Panc1 (cell line): Measurements from ENCODE around the gene CFD. TPM values are rescaled to one million over a fixed set of nuclear protein-coding genes. Genes with fewer than 3 reads are reported as not detected.
A peak's percentile ranks its signal among the peaks of the same experiment; 100 is the strongest.

Experiments used
- ATAC-seq: fragments of 200-7000 bp; cut with Tn5 transposase; 2 replicates; pipeline ENCODE4 v1.9.1; 2020; ENCODE audit warnings: mild to moderate bottlenecking, moderate library complexity
- BruUV-seq: library from RNA; stranded (reverse); fragments of 400-500 nt; replicated peaks from 2 replicates; lab custom pipeline; 2021; lab: Mats Ljungman, UMichigan
- CTCF ChIA-PET: fragments of 300-600 bp; sonication (Branson Sonifier 250); formaldehyde crosslinking; loops from one replicate; lab custom pipeline; 2022; ENCODE audit warnings: antibody characterized with exemption; lab: Charles Lee
- POLR2A ChIA-PET: fragments of 300-600 bp; sonication (Branson Sonifier 250); formaldehyde crosslinking; loops from one replicate; lab custom pipeline; 2022; ENCODE audit warnings: antibody characterized with exemption; lab: Charles Lee
- DNase-seq: peaks from one replicate; pipeline ENCODE4 v3.0.0-alpha.2; 2010; ENCODE audit warnings: low read depth, low spot score
- H3K27ac ChIP-seq: 2 replicates; pipeline ENCODE4 v1.5.1; 2011; ENCODE audit warnings: mild to moderate bottlenecking, low read length, inconsistent platforms
- H3K27me3 ChIP-seq: fragments of 200-500 bp; sonication (Bioruptor generic); 2 replicates; pipeline ENCODE4 v1.6.0; 2014; ENCODE audit warnings: low read length, inconsistent platforms; ENCODE audit not compliant: control insufficient read depth, insufficient read depth
- H3K36me3 ChIP-seq: fragments of 200-500 bp; sonication (Bioruptor generic); 2 replicates; pipeline ENCODE4 v1.5.1; 2014; ENCODE audit warnings: inconsistent platforms, mild to moderate bottlenecking, low read length, moderate library complexity; ENCODE audit not compliant: control insufficient read depth, insufficient read depth
- H3K4me1 ChIP-seq: 2 replicates; pipeline ENCODE4 v1.5.1; 2011; ENCODE audit warnings: inconsistent platforms, mild to moderate bottlenecking, low read length, moderate library complexity; ENCODE audit not compliant: control insufficient read depth, insufficient read depth
- H3K4me3 ChIP-seq, 2 experiments: 2 replicates each; pipeline ENCODE4 v1.5.1; 2011 to 2012; ENCODE audit warnings: low read depth in 2 of 2, low read length in 2 of 2, mild to moderate bottlenecking in 2 of 2, inconsistent platforms in 1 of 2, moderate library complexity in 1 of 2
- H3K9me3 ChIP-seq: fragments of 200-500 bp; sonication (Bioruptor generic); 2 replicates; pipeline ENCODE4 v1.5.1; 2014; ENCODE audit warnings: low read depth, mild to moderate bottlenecking, inconsistent platforms, low read length, moderate library complexity; ENCODE audit not compliant: control insufficient read depth, insufficient read depth
- POLR2AphosphoS5 ChIP-seq: IDR thresholded peaks from 2 replicates; pipeline ENCODE4 v1.6.1; 2012; ENCODE audit warnings: mild to moderate bottlenecking, low read depth, low read length, moderate library complexity
- SIN3A ChIP-seq: IDR thresholded peaks from 2 replicates; pipeline ENCODE4 v1.6.1; 2012; ENCODE audit warnings: low read depth, mild to moderate bottlenecking, low read length, moderate library complexity, borderline replicate concordance; ENCODE audit not compliant: insufficient read depth
- TCF7L2 ChIP-seq: IDR thresholded peaks from 2 replicates; pipeline ENCODE4 v1.6.1; 2011; ENCODE audit warnings: mild to moderate bottlenecking, low read depth, low read length, inconsistent platforms
- in situ Hi-C: cut with HindIII; loops from 2 replicates; pipeline ENCODE4 v1.10.0; 2016; ENCODE audit warnings: low sequenced_read_pairs, low pct_unique_long_range_greater_than_20kb
- intact Hi-C: fragments of 100-400 bp; cut with micrococcal nuclease; formaldehyde crosslinking; loops from one replicate; pipeline ENCODE4 v1.10.0; 2022; ENCODE audit not compliant: unreplicated experiment
- total RNA-seq: library from RNA; stranded (reverse); gene quantifications from one replicate; pipeline ENCODE4 v1.2.1, GENCODE V29; 2021; ENCODE audit not compliant: unreplicated experiment
- TF ChIP-seq, protein P1 (sequence below): fragments of 450-650 bp; IDR thresholded peaks from 2 replicates; pipeline ENCODE4 v1.5.1; 2017; ENCODE audit warnings: mild to moderate bottlenecking
- TF ChIP-seq, protein P2 (sequence below), 2 experiments: IDR thresholded peaks; 2 replicates each; pipeline ENCODE4 v1.6.1; 2011 to 2012; ENCODE audit warnings: low read depth in 2 of 2, control low read depth in 1 of 2, low read length in 1 of 2, mild to moderate bottlenecking in 1 of 2, moderate library complexity in 1 of 2; ENCODE audit not compliant: insufficient read depth in 1 of 2

The CFD gene
- total RNA-seq, 1 experiment from 2014 or later, result 9.9 TPM

DNA sequence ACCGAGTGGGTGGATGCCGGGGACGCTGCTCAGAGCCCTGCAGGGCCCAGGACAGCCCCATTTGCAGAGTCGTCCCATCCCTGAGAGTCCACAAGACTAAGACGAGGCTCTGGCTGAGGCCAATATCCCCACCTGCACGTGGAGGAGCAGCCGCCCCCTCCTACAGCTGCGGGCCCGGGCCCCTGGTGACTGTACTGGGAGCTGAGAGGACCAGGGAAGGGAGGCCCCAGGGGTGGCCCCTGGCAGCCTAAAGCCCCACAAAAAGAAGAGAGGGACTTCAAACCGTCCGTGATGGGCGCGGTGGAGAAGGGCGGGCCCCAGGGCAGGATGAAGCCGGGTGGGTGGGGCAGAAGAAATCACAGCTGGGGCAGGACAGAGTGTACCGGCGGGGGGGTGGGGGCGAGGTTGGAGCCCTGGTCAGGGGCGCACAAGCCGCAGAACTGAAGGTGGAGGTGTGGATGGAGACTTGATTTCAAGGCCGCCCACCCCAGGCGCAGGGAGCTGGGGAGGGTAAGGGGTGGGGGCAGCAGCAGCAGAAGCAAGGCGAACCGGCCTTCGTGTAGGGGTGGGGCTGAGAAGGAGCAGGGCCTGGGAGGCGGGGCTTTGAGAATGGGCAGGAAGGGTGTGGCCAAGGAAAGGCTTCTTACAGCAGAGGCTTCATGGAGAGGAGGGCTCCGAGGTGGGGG is 12.9 kb downstream of the CFD start:
- Histone ChIP-seq H3K36me3 (no peaks in the 10 kb centered on the region), H3K4me1 (peaks cover 5% of the 10 kb centered on the region; the same call in 1 of the 2 replicates), H3K27me3 (no peaks in the 10 kb centered on the region), H3K9me3 (no peaks in the 10 kb centered on the region), H3K4me3 (no peak overlapping the region), H3K27ac (no peak overlapping the region)
- intact Hi-C loops, result no loop called here
- ChIA-PET POLR2A (no interaction called here), CTCF (no interaction called here)
- TF ChIP-seq POLR2AphosphoS5 (no peak), SIN3A (no peak), TCF7L2 (no peak)
- TF ChIP-seq, protein P1, sequence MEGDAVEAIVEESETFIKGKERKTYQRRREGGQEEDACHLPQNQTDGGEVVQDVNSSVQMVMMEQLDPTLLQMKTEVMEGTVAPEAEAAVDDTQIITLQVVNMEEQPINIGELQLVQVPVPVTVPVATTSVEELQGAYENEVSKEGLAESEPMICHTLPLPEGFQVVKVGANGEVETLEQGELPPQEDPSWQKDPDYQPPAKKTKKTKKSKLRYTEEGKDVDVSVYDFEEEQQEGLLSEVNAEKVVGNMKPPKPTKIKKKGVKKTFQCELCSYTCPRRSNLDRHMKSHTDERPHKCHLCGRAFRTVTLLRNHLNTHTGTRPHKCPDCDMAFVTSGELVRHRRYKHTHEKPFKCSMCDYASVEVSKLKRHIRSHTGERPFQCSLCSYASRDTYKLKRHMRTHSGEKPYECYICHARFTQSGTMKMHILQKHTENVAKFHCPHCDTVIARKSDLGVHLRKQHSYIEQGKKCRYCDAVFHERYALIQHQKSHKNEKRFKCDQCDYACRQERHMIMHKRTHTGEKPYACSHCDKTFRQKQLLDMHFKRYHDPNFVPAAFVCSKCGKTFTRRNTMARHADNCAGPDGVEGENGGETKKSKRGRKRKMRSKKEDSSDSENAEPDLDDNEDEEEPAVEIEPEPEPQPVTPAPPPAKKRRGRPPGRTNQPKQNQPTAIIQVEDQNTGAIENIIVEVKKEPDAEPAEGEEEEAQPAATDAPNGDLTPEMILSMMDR, result no peak
- TF ChIP-seq, protein P2, sequence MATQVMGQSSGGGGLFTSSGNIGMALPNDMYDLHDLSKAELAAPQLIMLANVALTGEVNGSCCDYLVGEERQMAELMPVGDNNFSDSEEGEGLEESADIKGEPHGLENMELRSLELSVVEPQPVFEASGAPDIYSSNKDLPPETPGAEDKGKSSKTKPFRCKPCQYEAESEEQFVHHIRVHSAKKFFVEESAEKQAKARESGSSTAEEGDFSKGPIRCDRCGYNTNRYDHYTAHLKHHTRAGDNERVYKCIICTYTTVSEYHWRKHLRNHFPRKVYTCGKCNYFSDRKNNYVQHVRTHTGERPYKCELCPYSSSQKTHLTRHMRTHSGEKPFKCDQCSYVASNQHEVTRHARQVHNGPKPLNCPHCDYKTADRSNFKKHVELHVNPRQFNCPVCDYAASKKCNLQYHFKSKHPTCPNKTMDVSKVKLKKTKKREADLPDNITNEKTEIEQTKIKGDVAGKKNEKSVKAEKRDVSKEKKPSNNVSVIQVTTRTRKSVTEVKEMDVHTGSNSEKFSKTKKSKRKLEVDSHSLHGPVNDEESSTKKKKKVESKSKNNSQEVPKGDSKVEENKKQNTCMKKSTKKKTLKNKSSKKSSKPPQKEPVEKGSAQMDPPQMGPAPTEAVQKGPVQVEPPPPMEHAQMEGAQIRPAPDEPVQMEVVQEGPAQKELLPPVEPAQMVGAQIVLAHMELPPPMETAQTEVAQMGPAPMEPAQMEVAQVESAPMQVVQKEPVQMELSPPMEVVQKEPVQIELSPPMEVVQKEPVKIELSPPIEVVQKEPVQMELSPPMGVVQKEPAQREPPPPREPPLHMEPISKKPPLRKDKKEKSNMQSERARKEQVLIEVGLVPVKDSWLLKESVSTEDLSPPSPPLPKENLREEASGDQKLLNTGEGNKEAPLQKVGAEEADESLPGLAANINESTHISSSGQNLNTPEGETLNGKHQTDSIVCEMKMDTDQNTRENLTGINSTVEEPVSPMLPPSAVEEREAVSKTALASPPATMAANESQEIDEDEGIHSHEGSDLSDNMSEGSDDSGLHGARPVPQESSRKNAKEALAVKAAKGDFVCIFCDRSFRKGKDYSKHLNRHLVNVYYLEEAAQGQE (IDR thresholded peaks at IDR 0.05; ENCODE audit: insufficient read depth in 1 of 2, low read depth in 2 of 2, low read length in 1 of 2), result no peak
- ATAC-seq, result peak; percentile 70
- BruUV-seq, result no TSS peak
- DNase-seq, result no peak
- in situ Hi-C loops, result no loop called here

DNA sequence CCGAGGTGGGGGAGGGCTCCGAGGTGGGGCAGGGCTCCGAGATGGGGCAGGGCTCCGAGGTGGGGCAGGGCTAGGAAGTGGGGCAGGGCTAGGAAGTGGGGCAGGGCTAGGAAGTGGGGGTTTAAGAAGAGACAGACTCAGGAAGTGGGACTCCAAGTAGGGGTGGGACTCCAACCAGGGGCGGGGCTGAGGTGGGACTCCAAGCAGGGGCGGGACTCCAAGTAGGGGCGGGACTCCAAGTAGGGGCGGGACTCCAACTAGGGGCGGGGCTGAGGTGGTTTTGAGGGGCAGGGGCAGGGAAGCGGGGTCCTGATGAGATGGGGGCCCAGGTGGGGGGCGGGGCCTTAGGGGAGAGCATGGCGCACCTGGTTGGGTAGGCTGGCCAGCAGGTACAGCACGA is 13.6 kb downstream of the CFD start:
- no TSS peak for BruUV-seq

More for the DNA sequence above, 13.6 kb downstream of the CFD start:
- ATAC-seq (no peak), DNase-seq (no peak)
- Histone ChIP-seq H3K36me3 (no peaks in the 10 kb centered on the region), H3K27ac (no peak overlapping the region), H3K4me3 (no peak overlapping the region), H3K27me3 (no peaks in the 10 kb centered on the region), H3K4me1 (peaks cover 5% of the 10 kb centered on the region; the same call in 1 of the 2 replicates), H3K9me3 (no peaks in the 10 kb centered on the region)
- intact Hi-C loops, result no loop called here
- in situ Hi-C loops, result no loop called here
- TF ChIP-seq, protein P2 (IDR thresholded peaks at IDR 0.05; ENCODE audit: insufficient read depth in 1 of 2, low read depth in 2 of 2, low read length in 1 of 2), result no peak
- TF ChIP-seq TCF7L2, result no peak
- TF ChIP-seq POLR2AphosphoS5, result no peak
- TF ChIP-seq, protein P1, result no peak
- no peak for TF ChIP-seq SIN3A
- ChIA-PET POLR2A (no interaction called here), CTCF (no interaction called here)
